H9 (cell line): ENCODE data around the gene SORCS2. TPM values are rescaled to one million over a fixed set of nuclear protein-coding genes. Genes with fewer than 3 reads are reported as not detected.

ENCODE experiments used
- DNase-seq: peaks from one replicate; pipeline ENCODE4 v3.0.0-alpha.2; 2017
- H2AFZ ChIP-seq: one replicate; pipeline ENCODE4 v1.6.1; 2013; ENCODE audit warnings: mild to moderate bottlenecking, low read length, control low read depth, moderate library complexity
- H2AK5ac ChIP-seq: 2 replicates; pipeline ENCODE4 v1.6.1; 2013; ENCODE audit warnings: low read length, control low read depth, mixed read lengths; ENCODE audit not compliant: insufficient read length
- H2BK120ac ChIP-seq: one replicate; pipeline ENCODE4 v1.6.1; 2013; ENCODE audit warnings: low read depth, mild to moderate bottlenecking, low read length, control low read depth, inconsistent platforms; ENCODE audit not compliant: poor library complexity, severe bottlenecking
- H2BK12ac ChIP-seq: 2 replicates; pipeline ENCODE4 v1.6.1; 2013; ENCODE audit warnings: low read length, control low read depth, mixed read lengths, low read depth; ENCODE audit not compliant: insufficient read length
- H2BK15ac ChIP-seq: 2 replicates; pipeline ENCODE4 v1.6.1; 2013; ENCODE audit warnings: low read depth, low read length, control low read depth
- H2BK20ac ChIP-seq: one replicate; pipeline ENCODE4 v1.6.1; 2013; ENCODE audit warnings: low read depth, mild to moderate bottlenecking, low read length, control low read depth, inconsistent platforms; ENCODE audit not compliant: poor library complexity, severe bottlenecking
- H2BK5ac ChIP-seq: 2 replicates; pipeline ENCODE4 v1.6.1; 2013; ENCODE audit warnings: low read length, control low read depth, mixed read lengths; ENCODE audit not compliant: insufficient read length
- H3K14ac ChIP-seq: 2 replicates; pipeline ENCODE4 v1.6.1; 2013; ENCODE audit warnings: low read length, control low read depth; ENCODE audit not compliant: insufficient read depth
- H3K18ac ChIP-seq: 2 replicates; pipeline ENCODE4 v1.6.1; 2013; ENCODE audit warnings: low read depth, mild to moderate bottlenecking, mixed read lengths, low read length, control low read depth; ENCODE audit not compliant: insufficient read length
- H3K23ac ChIP-seq: 2 replicates; pipeline ENCODE4 v1.6.1; 2013; ENCODE audit warnings: low read length, control low read depth, mixed read lengths, low read depth; ENCODE audit not compliant: insufficient read length
- H3K23me2 ChIP-seq: 2 replicates; pipeline ENCODE4 v1.6.1; 2013; ENCODE audit warnings: low read depth, mild to moderate bottlenecking, mixed read lengths, low read length, control low read depth; ENCODE audit not compliant: insufficient read length, poor library complexity, severe bottlenecking
- H3K27ac ChIP-seq: 2 replicates; pipeline ENCODE4 v1.5.1; 2013; ENCODE audit warnings: low read length, control low read depth, mixed read lengths, low read depth; ENCODE audit not compliant: insufficient read length
- H3K27me3 ChIP-seq: 2 replicates; pipeline ENCODE4 v1.6.1; 2013; ENCODE audit warnings: low read length, control low read depth, inconsistent platforms; ENCODE audit not compliant: insufficient read depth
- H3K4ac ChIP-seq: 2 replicates; pipeline ENCODE4 v1.6.1; 2013; ENCODE audit warnings: low read depth, mild to moderate bottlenecking, control low read depth, inconsistent platforms, low read length, moderate library complexity
- H3K4me1 ChIP-seq: 2 replicates; pipeline ENCODE4 v1.6.1; 2013; ENCODE audit warnings: low read length, control low read depth, inconsistent platforms; ENCODE audit not compliant: insufficient read depth
- H3K4me2 ChIP-seq: 2 replicates; pipeline ENCODE4 v1.6.1; 2013; ENCODE audit warnings: low read length, control low read depth, mixed read lengths; ENCODE audit not compliant: insufficient read length, insufficient read depth
- H3K56ac ChIP-seq: 2 replicates; pipeline ENCODE4 v1.6.1; 2013; ENCODE audit warnings: low read depth, mild to moderate bottlenecking, mixed read lengths, low read length, control low read depth; ENCODE audit not compliant: insufficient read length
- H3K79me1 ChIP-seq: 2 replicates; pipeline ENCODE4 v1.6.1; 2013; ENCODE audit warnings: low read depth, mild to moderate bottlenecking, moderate library complexity, low read length, control low read depth, inconsistent platforms; ENCODE audit not compliant: insufficient read depth, poor library complexity, severe bottlenecking
- H3K79me2 ChIP-seq: 2 replicates; pipeline ENCODE4 v1.6.1; 2013; ENCODE audit warnings: low read length, control low read depth, inconsistent platforms; ENCODE audit not compliant: insufficient read depth
- H3K9ac ChIP-seq: 2 replicates; pipeline ENCODE4 v1.6.1; 2013; ENCODE audit warnings: low read length, control low read depth, mixed read lengths; ENCODE audit not compliant: insufficient read length; ENCODE audit errors: extremely low read depth
- H3K9me3 ChIP-seq: one replicate; pipeline ENCODE4 v1.6.1; 2013; ENCODE audit warnings: low read depth, low read length, inconsistent platforms; ENCODE audit not compliant: control insufficient read depth
- H3T11ph ChIP-seq: one replicate; pipeline ENCODE4 v1.6.1; 2013; ENCODE audit warnings: mild to moderate bottlenecking, low read length, control low read depth, inconsistent platforms
- H4K20me1 ChIP-seq: one replicate; pipeline ENCODE4 v1.6.1; 2013; ENCODE audit not compliant: control insufficient read depth, insufficient read length, insufficient read depth
- H4K5ac ChIP-seq: 2 replicates; pipeline ENCODE4 v1.6.1; 2013; ENCODE audit warnings: low read depth, mild to moderate bottlenecking, mixed read lengths, low read length, control low read depth; ENCODE audit not compliant: insufficient read length
- H4K8ac ChIP-seq: replicated peaks from 2 replicates; pipeline ENCODE4 v1.6.1; 2013; ENCODE audit warnings: low read length, control low read depth, mixed read lengths, low read depth; ENCODE audit not compliant: insufficient read length
- H4K91ac ChIP-seq: 2 replicates; pipeline ENCODE4 v1.6.1; 2013; ENCODE audit warnings: low read depth, mild to moderate bottlenecking, moderate library complexity, mixed read lengths, low read length, control low read depth; ENCODE audit not compliant: insufficient read length
- H3K27ac Mint-ChIP-seq, 3 experiments: 2 replicates in 2 of 3; 3 replicates in 1 of 3; pipeline ENCODE4 v1.8.0; 2020 to 2021; ENCODE audit warnings: mixed read lengths in 3 of 3, mild to moderate bottlenecking in 1 of 3, moderate library complexity in 1 of 3
- H3K27me3 Mint-ChIP-seq: 2 replicates; pipeline ENCODE4 v1.8.0; 2021; ENCODE audit warnings: low read depth, mild to moderate bottlenecking, moderate library complexity, mixed read lengths
- H3K36me3 Mint-ChIP-seq, 3 experiments: 2 replicates in 2 of 3; 3 replicates in 1 of 3; pipeline ENCODE4 v1.8.0; 2020 to 2021; ENCODE audit warnings: low read depth in 3 of 3, mixed read lengths in 3 of 3; ENCODE audit not compliant: insufficient read depth in 1 of 3
- H3K4me1 Mint-ChIP-seq, 2 experiments: 2 replicates each; pipeline ENCODE4 v1.8.0; 2020; ENCODE audit warnings: mixed read lengths in 2 of 2
- H3K4me3 Mint-ChIP-seq, 2 experiments: 2 replicates in 1 of 2; 3 replicates in 1 of 2; pipeline ENCODE4 v1.8.0; 2020 to 2021; ENCODE audit warnings: mild to moderate bottlenecking in 2 of 2, mixed read lengths in 2 of 2, moderate library complexity in 1 of 2
- H3K9me3 Mint-ChIP-seq, 2 experiments: 2 replicates in 1 of 2; 3 replicates in 1 of 2; pipeline ENCODE4 v1.8.0; 2020; ENCODE audit warnings: mild to moderate bottlenecking in 2 of 2, mixed read lengths in 2 of 2, moderate library complexity in 1 of 2
- WGBS: extraction: QIAGEN DNeasy Blood & Tissue Kit; methylation state at CpG from one replicate; pipeline ENCODE4 v1.1.7; 2013; ENCODE audit warnings: missing lambda C conversion rate, low lambda C conversion rate, mixed read lengths; ENCODE audit not compliant: insufficient read length; ENCODE audit errors: extremely low coverage; 5-methylcytosine and 5-hydroxymethylcytosine counted together
- total RNA-seq: library from RNA; stranded (reverse); gene quantifications from 2 replicates; pipeline ENCODE4 v1.2.1, GENCODE V29; 2021
- TF ChIP-seq, protein P1 (sequence below): fragments of 200-600 bp; sonication (generic); conservative IDR thresholded peaks from 3 replicates; pipeline ENCODE4 v1.8.0; 2021; ENCODE audit warnings: antibody characterized with exemption, mild to moderate bottlenecking

SORCS2 gene
- total RNA-seq, 1 experiment from 2014 or later: 0.57 TPM

DNA sequence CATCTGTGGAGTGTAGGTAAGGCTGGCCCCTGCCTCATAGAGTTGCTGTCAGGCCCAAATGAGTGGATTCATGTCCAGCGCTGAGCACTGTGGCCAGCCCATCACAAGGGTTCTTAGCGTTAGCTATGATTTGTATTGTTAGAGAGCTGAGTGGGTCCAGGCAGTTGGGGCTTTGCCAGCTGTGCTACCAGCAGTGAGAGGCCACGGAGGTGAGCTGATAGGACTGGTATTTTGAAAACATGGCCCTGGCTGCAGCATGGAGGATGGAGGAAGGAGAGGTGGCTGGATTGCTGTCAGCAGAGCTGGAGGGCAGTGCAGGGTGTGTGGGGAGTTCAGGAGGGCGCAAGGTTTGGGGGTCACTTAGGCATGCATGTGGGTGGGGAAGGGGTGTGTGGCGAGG, 172.6 kb downstream of the SORCS2 start:
- H3K27me3 ChIP-seq: no peaks in the 10 kb centered on the region
- H3K9ac ChIP-seq: no peak overlapping the region
- Mint-ChIP-seq H3K27ac (no peak overlapping the region; a peak in 1 of 7 replicates), H3K36me3 (no peaks in the 10 kb centered on the region; a peak in 1 of 7 replicates), H3K4me3 (no peak overlapping the region), H3K27me3 (peaks cover 4% of the 10 kb centered on the region), H3K9me3 (peaks cover 0 to 2% of the 10 kb centered on the region in 2 experiments; a peak in 2 of 5 replicates), H3K4me1 (peaks cover 9 to 13% of the 10 kb centered on the region in 2 experiments)
- no peak overlapping the region for H2BK120ac ChIP-seq
- no peak overlapping the region for H3T11ph ChIP-seq
- no peaks in the 10 kb centered on the region for H3K9me3 ChIP-seq
- no peak overlapping the region for H2BK15ac ChIP-seq
- H3K27ac ChIP-seq: no peak overlapping the region
- no peaks in the 10 kb centered on the region for H4K20me1 ChIP-seq
- no peak overlapping the region for H2AFZ ChIP-seq
- no peak overlapping the region for H4K91ac ChIP-seq
- H3K4me1 ChIP-seq: peaks cover 4% of the 10 kb centered on the region; the same call in 1 of the 2 replicates
- no peaks in the 10 kb centered on the region for H3K79me1 ChIP-seq
- H2BK12ac ChIP-seq: no peak overlapping the region
- no peak overlapping the region for H4K5ac ChIP-seq
- H3K23ac ChIP-seq: no peak overlapping the region
- DNase-seq: no peak
- H3K56ac ChIP-seq: no peak overlapping the region
- H4K8ac ChIP-seq: no peak overlapping the region
- no peak overlapping the region for H3K18ac ChIP-seq
- H3K79me2 ChIP-seq: no peaks in the 10 kb centered on the region
- TF ChIP-seq, protein P1, sequence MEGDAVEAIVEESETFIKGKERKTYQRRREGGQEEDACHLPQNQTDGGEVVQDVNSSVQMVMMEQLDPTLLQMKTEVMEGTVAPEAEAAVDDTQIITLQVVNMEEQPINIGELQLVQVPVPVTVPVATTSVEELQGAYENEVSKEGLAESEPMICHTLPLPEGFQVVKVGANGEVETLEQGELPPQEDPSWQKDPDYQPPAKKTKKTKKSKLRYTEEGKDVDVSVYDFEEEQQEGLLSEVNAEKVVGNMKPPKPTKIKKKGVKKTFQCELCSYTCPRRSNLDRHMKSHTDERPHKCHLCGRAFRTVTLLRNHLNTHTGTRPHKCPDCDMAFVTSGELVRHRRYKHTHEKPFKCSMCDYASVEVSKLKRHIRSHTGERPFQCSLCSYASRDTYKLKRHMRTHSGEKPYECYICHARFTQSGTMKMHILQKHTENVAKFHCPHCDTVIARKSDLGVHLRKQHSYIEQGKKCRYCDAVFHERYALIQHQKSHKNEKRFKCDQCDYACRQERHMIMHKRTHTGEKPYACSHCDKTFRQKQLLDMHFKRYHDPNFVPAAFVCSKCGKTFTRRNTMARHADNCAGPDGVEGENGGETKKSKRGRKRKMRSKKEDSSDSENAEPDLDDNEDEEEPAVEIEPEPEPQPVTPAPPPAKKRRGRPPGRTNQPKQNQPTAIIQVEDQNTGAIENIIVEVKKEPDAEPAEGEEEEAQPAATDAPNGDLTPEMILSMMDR: no peak
- H2BK5ac ChIP-seq: no peak overlapping the region
- no peak overlapping the region for H3K4me2 ChIP-seq
- H3K14ac ChIP-seq: no peak overlapping the region; the same call in 1 of the 2 replicates
- no CpG with 5 or more reads among the region's 5 CpGs for WGBS
- no peak overlapping the region for H2BK20ac ChIP-seq
- no peaks in the 10 kb centered on the region for H3K23me2 ChIP-seq
- no peak overlapping the region for H3K4ac ChIP-seq
- no peak overlapping the region for H2AK5ac ChIP-seq
